ENCODE data around the gene HMG20A.

GRCh38 chr15:77475001-77475400 lies 54.3 kb downstream of the HMG20A start:
- TF ChIP-seq POLR2A (IDR thresholded peaks at IDR 0.05) (no peak), CTCF (IDR thresholded peaks at IDR 0.05) (no peak)
